ENCODE results near the gene ACAD11.

DNA sequence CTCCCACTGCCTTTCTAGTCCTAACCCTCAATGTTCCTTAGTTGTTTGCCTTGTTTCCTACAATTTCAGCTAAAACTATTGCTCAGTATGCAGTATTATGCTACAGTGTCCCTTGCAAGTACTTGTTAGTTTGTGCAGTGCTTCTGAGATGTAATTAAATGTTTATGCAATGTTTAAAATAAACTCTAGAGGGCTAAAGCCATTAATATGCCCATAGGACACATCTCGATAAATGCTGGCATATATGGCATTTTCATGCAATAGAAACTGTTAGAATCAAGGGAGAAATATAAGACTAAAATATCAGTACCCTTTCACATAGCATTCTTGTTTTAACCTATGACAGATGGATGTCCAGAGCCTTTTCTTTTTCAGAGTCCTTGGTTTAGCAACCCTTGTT, 122.3 kb downstream of the ACAD11 start:
- no peak for TF ChIP-seq EZH2 (IDR thresholded peaks at IDR 0.05; ENCODE audit: insufficient read depth, poor library complexity, severe bottlenecking)
- no peak for TF ChIP-seq EZH2phosphoT487 (IDR thresholded peaks at IDR 0.05; ENCODE audit: insufficient read depth, low read depth)
